Ovary (tissue), 3 donors: ENCODE data around the gene TAS2R42.

Experiments used
- EP300 ChIP-seq: sonication (generic); formaldehyde crosslinking; IDR thresholded peaks from one replicate; pipeline ENCODE4 v1.6.1; 2017; ENCODE audit warnings: antibody characterized with exemption
- TF ChIP-seq, protein P1 (sequence below), 3 donors: fragments of 450-650 bp in 2 of 3; fragments of 200-600 bp in 1 of 3; IDR thresholded peaks; one replicate each; pipeline versions ENCODE4 v1.5.1 to v1.8.0; 2016 to 2022; ENCODE audit warnings: antibody characterized with exemption in 3 of 3, mild to moderate bottlenecking in 1 of 3
- donor health status: DM: no; HTN: no; CAD: no.

DNA sequence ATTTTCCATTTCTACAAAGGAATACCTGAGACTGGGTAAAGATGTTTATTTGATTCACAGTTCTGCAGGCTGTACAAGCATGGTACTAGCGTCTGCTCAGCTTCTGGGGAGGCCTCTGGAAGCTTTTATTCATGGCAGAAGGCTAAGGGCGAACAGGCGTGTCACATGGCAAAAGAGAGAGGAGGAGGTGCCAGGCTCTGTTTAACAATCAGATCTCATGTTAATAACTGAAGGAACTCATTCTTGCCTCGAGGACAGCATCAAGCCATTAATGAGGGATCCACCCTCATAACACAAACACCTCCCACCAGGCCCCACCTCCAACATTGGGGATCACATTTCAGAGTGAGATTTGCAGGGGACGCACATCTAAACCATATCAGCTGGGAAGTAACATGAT, 46.8 kb upstream of the TAS2R42 start:
- TF ChIP-seq, protein P1, sequence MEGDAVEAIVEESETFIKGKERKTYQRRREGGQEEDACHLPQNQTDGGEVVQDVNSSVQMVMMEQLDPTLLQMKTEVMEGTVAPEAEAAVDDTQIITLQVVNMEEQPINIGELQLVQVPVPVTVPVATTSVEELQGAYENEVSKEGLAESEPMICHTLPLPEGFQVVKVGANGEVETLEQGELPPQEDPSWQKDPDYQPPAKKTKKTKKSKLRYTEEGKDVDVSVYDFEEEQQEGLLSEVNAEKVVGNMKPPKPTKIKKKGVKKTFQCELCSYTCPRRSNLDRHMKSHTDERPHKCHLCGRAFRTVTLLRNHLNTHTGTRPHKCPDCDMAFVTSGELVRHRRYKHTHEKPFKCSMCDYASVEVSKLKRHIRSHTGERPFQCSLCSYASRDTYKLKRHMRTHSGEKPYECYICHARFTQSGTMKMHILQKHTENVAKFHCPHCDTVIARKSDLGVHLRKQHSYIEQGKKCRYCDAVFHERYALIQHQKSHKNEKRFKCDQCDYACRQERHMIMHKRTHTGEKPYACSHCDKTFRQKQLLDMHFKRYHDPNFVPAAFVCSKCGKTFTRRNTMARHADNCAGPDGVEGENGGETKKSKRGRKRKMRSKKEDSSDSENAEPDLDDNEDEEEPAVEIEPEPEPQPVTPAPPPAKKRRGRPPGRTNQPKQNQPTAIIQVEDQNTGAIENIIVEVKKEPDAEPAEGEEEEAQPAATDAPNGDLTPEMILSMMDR (IDR thresholded peaks at IDR 0.05) = no peak
- no peak for TF ChIP-seq EP300
